GM18526 (cell line): ENCODE results near the gene CXCL6.

Experiments used
- POLR2A ChIP-seq: IDR thresholded peaks from 3 replicates; pipeline ENCODE4 v1.6.1; 2011; ENCODE audit not compliant: insufficient read length; ENCODE audit errors: extremely low read depth

Gene CXCL6

GRCh38 chr4:73836373-73837279 lies at the start of gene CXCL6:
CXCL6 (plus strand) TSS chr4:73836678; CDS start chr4:73836751, 73 bp downstream.
- no peak for TF ChIP-seq POLR2A

- no peak for TF ChIP-seq POLR2A
Measured at GRCh38 chr4:73788411-73788810, 48.1 kb upstream of the CXCL6 start.

GRCh38 chr4:73798842-73799241 lies 37.6 kb upstream of the CXCL6 start:
- no peak for TF ChIP-seq POLR2A

- no peak for TF ChIP-seq POLR2A
Measured at GRCh38 chr4:73800206-73800605, 36.3 kb upstream of the CXCL6 start.

GRCh38 chr4:73801692-73802091 lies 34.8 kb upstream of the CXCL6 start:
- TF ChIP-seq POLR2A, result no peak

- no peak for TF ChIP-seq POLR2A
Measured at GRCh38 chr4:73803213-73803612, 33.3 kb upstream of the CXCL6 start.

DNA sequence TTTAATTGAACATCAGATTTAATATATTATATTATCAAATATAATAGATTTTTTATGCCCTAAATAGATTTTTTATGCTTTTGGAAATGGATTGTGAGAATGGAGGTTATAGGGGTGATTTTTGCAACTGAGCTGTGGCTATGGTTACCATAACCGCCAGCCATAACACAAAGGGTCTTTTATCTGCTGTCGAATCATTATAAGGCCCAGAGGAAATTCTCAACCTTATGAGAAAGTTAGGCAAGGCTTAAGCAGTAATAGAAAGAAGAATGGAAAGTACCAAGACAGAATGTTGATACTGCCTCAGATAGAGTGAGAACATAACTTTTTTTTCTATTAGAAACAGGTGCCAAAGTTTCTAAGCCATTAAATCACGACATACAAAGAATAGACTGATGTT lies 26.3 kb upstream of the CXCL6 start:
- no peak for TF ChIP-seq POLR2A

DNA sequence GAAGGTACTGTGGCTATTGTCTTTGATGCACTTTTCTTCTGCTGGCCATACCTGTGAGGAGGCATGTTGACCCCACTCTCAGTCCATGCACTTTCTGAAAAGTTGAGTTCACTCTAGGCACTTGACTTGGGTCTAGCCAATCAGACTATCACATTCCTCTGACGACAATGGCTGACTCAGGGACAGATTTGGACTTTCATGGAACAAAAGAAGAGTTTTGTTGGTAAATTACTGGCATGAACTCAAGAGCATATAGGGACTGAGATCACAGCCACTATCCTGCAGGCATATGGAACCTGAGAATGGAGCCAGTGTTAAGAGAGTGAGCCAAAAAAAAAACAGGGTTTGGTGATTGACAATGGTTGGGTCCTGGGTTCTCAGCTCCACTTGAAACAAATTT lies 24.6 kb upstream of the CXCL6 start:
- no peak for TF ChIP-seq POLR2A

- no peak for TF ChIP-seq POLR2A
Measured at GRCh38 chr4:73814679-73815078, 21.8 kb upstream of the CXCL6 start.

GRCh38 chr4:73815145-73815544 lies 21.3 kb upstream of the CXCL6 start:
- TF ChIP-seq POLR2A, result no peak

GRCh38 chr4:73816814-73817213 lies 19.7 kb upstream of the CXCL6 start:
- TF ChIP-seq POLR2A, result no peak

- TF ChIP-seq POLR2A, result no peak
Measured at GRCh38 chr4:73817341-73817740, 19.1 kb upstream of the CXCL6 start.

DNA sequence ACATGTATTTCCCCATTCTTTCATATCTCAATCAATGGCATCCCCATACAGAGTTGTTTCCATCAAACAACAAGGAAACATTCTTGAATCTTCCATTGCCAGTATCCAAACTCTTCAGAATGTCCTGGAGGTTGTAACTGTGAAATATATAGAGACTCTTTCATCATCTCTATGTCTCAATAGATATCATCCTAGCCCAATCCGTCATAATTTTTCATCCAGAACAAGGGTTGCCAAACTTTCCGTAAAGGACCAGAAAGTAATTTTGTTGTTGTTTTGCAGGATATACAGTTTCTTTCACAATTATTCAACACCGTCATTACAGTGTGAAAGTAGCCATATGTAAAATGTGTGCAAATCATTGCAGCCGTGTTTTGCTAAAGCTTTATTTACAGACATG lies 15.2 kb upstream of the CXCL6 start:
- no peak for TF ChIP-seq POLR2A

GRCh38 chr4:73822389-73822788 lies 14.1 kb upstream of the CXCL6 start:
- TF ChIP-seq POLR2A, result no peak

DNA sequence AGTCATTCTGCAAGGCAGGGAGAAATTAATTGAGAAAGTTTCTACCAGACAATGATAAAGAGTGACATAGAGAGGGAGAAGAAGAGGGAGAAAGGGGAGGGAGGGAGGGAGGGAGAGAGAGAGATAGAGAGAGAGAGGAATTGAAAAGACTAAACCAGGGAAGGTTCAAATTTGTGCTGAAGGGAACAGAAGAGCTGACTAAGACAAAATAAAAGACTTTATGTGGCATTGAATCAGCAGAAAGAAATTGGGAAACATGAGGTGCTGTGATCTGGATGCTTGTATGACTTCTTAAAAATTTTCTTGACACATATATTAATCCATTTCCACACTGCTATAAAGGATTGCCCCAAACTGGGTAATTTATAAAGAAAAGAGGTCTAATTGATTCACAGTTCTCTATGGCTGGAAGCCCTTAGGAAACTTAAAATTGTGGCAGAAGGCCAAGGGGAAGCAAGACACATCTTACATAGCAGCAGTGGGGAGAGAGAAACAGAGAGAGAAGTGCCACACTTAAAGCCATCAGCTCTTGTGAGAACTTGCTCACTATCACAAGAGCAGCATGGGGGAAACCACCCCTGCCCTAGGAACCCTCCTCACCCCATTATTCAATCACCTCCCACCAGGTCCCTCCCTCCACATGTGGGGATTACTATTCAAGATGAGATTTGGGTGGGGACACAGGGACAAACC lies 13.5 kb upstream of the CXCL6 start:
- no peak for TF ChIP-seq POLR2A

DNA sequence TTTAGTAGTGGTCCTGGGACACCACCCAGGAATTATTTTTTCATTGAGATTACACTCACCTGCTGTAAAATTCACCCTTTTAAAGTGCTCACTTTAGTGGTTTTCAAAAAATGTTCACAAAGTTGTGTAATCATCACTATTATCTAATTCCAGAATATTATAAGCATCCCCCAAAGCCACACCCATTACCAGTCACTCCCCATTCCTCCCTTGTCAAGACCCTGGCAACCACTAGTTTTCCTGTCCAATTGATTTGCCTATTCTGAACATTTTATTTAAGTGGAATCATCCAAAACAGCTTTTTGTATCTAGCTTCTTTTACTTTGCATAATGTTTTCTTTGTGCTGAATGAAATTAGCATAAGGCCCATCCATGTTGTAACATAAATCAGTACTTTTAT lies 12.7 kb upstream of the CXCL6 start:
- no peak for TF ChIP-seq POLR2A
